Suprapubic skin (tissue), 4 donors: Measurements from ENCODE around the gene AMPD2. TPM values are rescaled to one million over a fixed set of nuclear protein-coding genes. Genes with fewer than 3 reads are reported as not detected.

ENCODE experiments used
- DNase-seq, 2 donors: peaks; one replicate each; pipeline ENCODE4 v3.0.0-alpha.2; 2019; ENCODE audit warnings: low spot score in 2 of 2
- H3K27ac ChIP-seq: fragments of 200-600 bp; sonication (generic); one replicate; pipeline ENCODE4 v1.5.1; 2019
- H3K27me3 ChIP-seq: fragments of 200-600 bp; sonication (generic); one replicate; pipeline ENCODE4 v1.5.1; 2019
- H3K36me3 ChIP-seq: fragments of 200-600 bp; sonication (generic); one replicate; pipeline ENCODE4 v1.5.1; 2019
- H3K4me1 ChIP-seq: fragments of 200-600 bp; sonication (generic); one replicate; pipeline ENCODE4 v1.5.1; 2019
- H3K4me3 ChIP-seq: fragments of 200-600 bp; sonication (generic); one replicate; pipeline ENCODE4 v1.5.1; 2019; ENCODE audit warnings: mild to moderate bottlenecking
- H3K9me3 ChIP-seq: fragments of 200-600 bp; sonication (generic); one replicate; pipeline ENCODE4 v1.5.1; 2019
- CTCF ChIP-seq, 2 donors: fragments of 200-600 bp in 1 of 2; fragments of 450-650 bp in 1 of 2; sonication (generic) in 1 of 2; IDR thresholded peaks; one replicate each; pipeline ENCODE4 v1.5.1; 2016 to 2019; ENCODE audit warnings: antibody characterized with exemption in 2 of 2, mild to moderate bottlenecking in 1 of 2, moderate library complexity in 1 of 2
- EP300 ChIP-seq: sonication (generic); formaldehyde crosslinking; IDR thresholded peaks from one replicate; pipeline ENCODE4 v1.6.1; 2017; ENCODE audit warnings: antibody characterized with exemption
- POLR2A ChIP-seq, 2 donors: fragments of 450-650 bp; IDR thresholded peaks; one replicate each; pipeline ENCODE4 v1.6.1; 2017; ENCODE audit warnings: antibody characterized with exemption in 2 of 2, mild to moderate bottlenecking in 2 of 2, moderate library complexity in 2 of 2
- POLR2AphosphoS5 ChIP-seq, 3 donors: sonication (generic); formaldehyde crosslinking; IDR thresholded peaks; one replicate each; pipeline ENCODE4 v1.6.1; 2017; ENCODE audit warnings: antibody characterized with exemption in 3 of 3
- WGBS: methylation state at CpG from one replicate; pipeline ENCODE4 v1.1.5; 2018; 5-methylcytosine and 5-hydroxymethylcytosine counted together
- total RNA-seq, 4 donors: library from RNA; depleted of rRNA; stranded (reverse); fragments of >200 nt; gene quantifications; one replicate each; pipeline ENCODE4 v1.1.0, GENCODE V29; 2016

Gene AMPD2
- total RNA-seq, 4 donors from 2014 or later: 48.4 to 69.1 (median 58.1) TPM

DNA sequence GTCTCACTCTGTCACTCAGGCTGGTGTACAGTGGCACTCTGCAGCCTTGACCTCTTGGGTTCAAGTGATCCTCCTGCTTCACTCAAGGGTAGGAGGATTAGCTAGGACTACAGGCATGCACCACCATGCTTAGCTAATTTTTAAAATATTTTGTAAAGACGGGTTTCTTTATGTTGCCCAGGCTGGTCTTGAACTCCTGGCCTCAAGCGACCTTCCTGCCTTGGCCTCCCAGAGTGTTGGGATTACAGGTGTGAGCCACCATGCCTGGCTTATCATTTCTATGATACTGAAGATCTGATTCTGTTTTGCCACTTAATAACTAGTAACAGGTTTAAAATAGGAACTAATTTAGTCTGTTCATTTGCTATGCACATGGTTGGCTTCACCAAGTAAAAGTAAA, 37.6 kb upstream of the AMPD2 start:
- DNase-seq: no peak
- TF ChIP-seq POLR2AphosphoS5 (IDR thresholded peaks at IDR 0.05): no peak
- no peak for TF ChIP-seq EP300
- TF ChIP-seq POLR2A (IDR thresholded peaks at IDR 0.05): no peak
- TF ChIP-seq CTCF (IDR thresholded peaks at IDR 0.05): no peak
- no peaks in the 10 kb centered on the region for H3K9me3 ChIP-seq
- no peaks in the 10 kb centered on the region for H3K27me3 ChIP-seq
- 79% methylated on average over 2 of the region's 2 CpGs for WGBS
- no peak overlapping the region for H3K27ac ChIP-seq
- no peak overlapping the region for H3K4me3 ChIP-seq
- no peaks in the 10 kb centered on the region for H3K4me1 ChIP-seq
- peaks cover 94% of the 10 kb centered on the region for H3K36me3 ChIP-seq

DNA sequence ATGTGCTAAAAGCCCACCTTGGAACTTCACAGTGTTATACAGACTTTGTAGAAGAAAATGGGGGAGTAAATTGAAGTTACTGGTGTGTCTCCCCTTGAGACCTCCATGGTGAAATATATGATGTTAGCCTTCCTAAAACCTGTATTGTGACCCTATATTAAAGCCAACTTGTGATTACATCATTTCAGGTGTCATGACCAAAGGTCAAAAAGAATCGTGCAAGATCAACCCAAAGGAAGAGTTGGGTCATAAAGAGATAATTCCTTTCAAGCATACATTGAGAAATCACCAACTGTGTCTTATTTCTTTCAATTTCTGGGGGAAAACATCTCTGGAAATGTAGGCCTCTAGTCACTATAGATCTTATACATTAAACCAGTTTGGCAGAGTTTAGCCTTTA, 34.9 kb upstream of the AMPD2 start:
- H3K27ac ChIP-seq: no peak overlapping the region
- 88% methylated on average over 1 of the region's 1 CpG for WGBS

DNA sequence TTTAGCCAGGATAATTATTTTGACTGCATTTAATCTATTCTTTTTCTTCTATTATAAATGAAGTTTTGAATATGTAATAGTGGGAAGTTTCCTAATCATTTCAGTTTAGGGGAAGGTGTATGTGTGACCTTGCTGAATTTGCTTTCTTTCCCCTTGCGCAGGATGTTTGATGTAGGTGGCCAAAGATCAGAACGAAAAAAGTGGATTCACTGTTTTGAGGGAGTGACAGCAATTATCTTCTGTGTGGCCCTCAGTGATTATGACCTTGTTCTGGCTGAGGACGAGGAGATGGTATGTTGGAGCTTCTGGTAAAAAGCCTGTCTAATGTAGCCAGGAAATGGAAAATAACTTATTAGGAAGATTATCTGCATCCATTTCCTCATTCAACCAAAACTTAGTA, 33.6 kb upstream of the AMPD2 start:
- TF ChIP-seq CTCF (IDR thresholded peaks at IDR 0.05): no peak
- TF ChIP-seq POLR2AphosphoS5 (IDR thresholded peaks at IDR 0.05): no peak
- TF ChIP-seq POLR2A (IDR thresholded peaks at IDR 0.05): no peak
- TF ChIP-seq EP300: no peak
- H3K9me3 ChIP-seq: no peaks in the 10 kb centered on the region
- no peaks in the 10 kb centered on the region for H3K4me1 ChIP-seq
- WGBS: 94% methylated on average over 3 of the region's 3 CpGs
- H3K27ac ChIP-seq: no peak overlapping the region
- no peak overlapping the region for H3K4me3 ChIP-seq
- H3K36me3 ChIP-seq: peaks cover 98% of the 10 kb centered on the region
- H3K27me3 ChIP-seq: no peaks in the 10 kb centered on the region
- DNase-seq: no peak

More for the DNA sequence above, 34.9 kb upstream of the AMPD2 start:
- no peaks in the 10 kb centered on the region for H3K4me1 ChIP-seq
- TF ChIP-seq CTCF (IDR thresholded peaks at IDR 0.05): no peak
- no peak for TF ChIP-seq POLR2A (IDR thresholded peaks at IDR 0.05)
- no peak for TF ChIP-seq POLR2AphosphoS5 (IDR thresholded peaks at IDR 0.05)
- TF ChIP-seq EP300: no peak
- H3K36me3 ChIP-seq: peaks cover 98% of the 10 kb centered on the region
- H3K4me3 ChIP-seq: no peak overlapping the region
- no peaks in the 10 kb centered on the region for H3K27me3 ChIP-seq
- no peaks in the 10 kb centered on the region for H3K9me3 ChIP-seq
- DNase-seq: no peak

DNA sequence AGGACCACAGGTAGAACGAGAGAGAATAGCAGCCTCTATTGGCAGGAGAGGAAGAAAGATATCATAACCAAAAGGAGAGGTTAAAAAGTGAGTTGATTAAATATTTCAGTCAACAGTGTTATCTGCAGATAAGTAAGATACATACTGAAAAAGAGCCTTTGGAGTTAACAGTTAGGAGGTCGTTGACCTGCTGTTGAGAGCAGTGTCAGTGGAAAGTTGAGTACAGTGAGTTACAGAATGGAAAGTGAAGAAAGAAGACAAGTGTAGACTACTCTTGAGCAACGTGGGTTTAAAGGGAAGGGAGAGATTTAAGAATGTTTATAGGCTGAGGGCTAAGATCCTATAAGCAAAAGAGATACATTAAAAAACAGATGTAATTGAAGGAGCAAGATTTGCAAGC, 30.5 kb upstream of the AMPD2 start:
- Histone ChIP-seq H3K4me3 (no peak overlapping the region), H3K27me3 (no peaks in the 10 kb centered on the region), H3K4me1 (no peaks in the 10 kb centered on the region), H3K9me3 (no peaks in the 10 kb centered on the region), H3K27ac (no peak overlapping the region), H3K36me3 (peaks cover 97% of the 10 kb centered on the region)
- WGBS: 87% methylated on average over 3 of the region's 3 CpGs
- TF ChIP-seq EP300: no peak
- TF ChIP-seq CTCF (IDR thresholded peaks at IDR 0.05): no peak
- TF ChIP-seq POLR2A (IDR thresholded peaks at IDR 0.05): no peak
- TF ChIP-seq POLR2AphosphoS5 (IDR thresholded peaks at IDR 0.05): no peak
- no peak for DNase-seq

- no peak for TF ChIP-seq CTCF (IDR thresholded peaks at IDR 0.05)
- no peak for TF ChIP-seq POLR2A (IDR thresholded peaks at IDR 0.05)
- TF ChIP-seq EP300: no peak
- no peak for TF ChIP-seq POLR2AphosphoS5 (IDR thresholded peaks at IDR 0.05)
- H3K9me3 ChIP-seq: no peaks in the 10 kb centered on the region
- peaks cover 99% of the 10 kb centered on the region for H3K36me3 ChIP-seq
- H3K4me1 ChIP-seq: no peaks in the 10 kb centered on the region
- no peak overlapping the region for H3K4me3 ChIP-seq
- no peaks in the 10 kb centered on the region for H3K27me3 ChIP-seq
- H3K27ac ChIP-seq: no peak overlapping the region
- no peak for DNase-seq
Measured at GRCh38 chr1:109589679-109590078, 30.0 kb upstream of the AMPD2 start.
